A673 (cell line): ENCODE results near the gene TMEM63A. TPM values are rescaled to one million over a fixed set of nuclear protein-coding genes. Genes with fewer than 3 reads are reported as not detected.

Source experiments
- BruUV-seq: library from RNA; stranded (reverse); fragments of 400-500 nt; replicated peaks from 2 replicates; lab custom pipeline; 2021; lab: Mats Ljungman, UMichigan
- CTCF ChIA-PET: fragments of 300-600 bp; sonication (Branson Sonifier 250); formaldehyde crosslinking; loops from one replicate; lab custom pipeline; 2022; ENCODE audit warnings: antibody characterized with exemption; lab: Charles Lee
- POLR2A ChIA-PET: fragments of 300-600 bp; sonication (Branson Sonifier 250); formaldehyde crosslinking; loops from one replicate; lab custom pipeline; 2022; ENCODE audit warnings: antibody characterized with exemption; ENCODE audit not compliant: low non-redundant PET; lab: Charles Lee
- DNase-seq: peaks from one replicate; pipeline ENCODE4 v3.0.0-alpha.2; 2015; ENCODE audit warnings: low spot score
- H3K27ac ChIP-seq: fragments of 200-600 bp; sonication (generic); 2 replicates; pipeline ENCODE4 v1.5.1; 2016; ENCODE audit warnings: mixed run types, low read depth, mild to moderate bottlenecking, mixed read lengths, antibody characterized with exemption, low read length; ENCODE audit not compliant: poor library complexity, severe bottlenecking
- H3K27me3 ChIP-seq: fragments of 200-600 bp; sonication (generic); replicated peaks from 2 replicates; pipeline ENCODE4 v1.6.1; 2017; ENCODE audit warnings: mixed run types, low read depth, mild to moderate bottlenecking, mixed read lengths, antibody characterized with exemption, low read length; ENCODE audit not compliant: insufficient read depth, poor library complexity
- H3K36me3 ChIP-seq: fragments of 200-600 bp; sonication (generic); 2 replicates; pipeline ENCODE4 v1.6.1; 2016; ENCODE audit warnings: mixed run types, mild to moderate bottlenecking, mixed read lengths, antibody characterized with exemption, low read length; ENCODE audit not compliant: insufficient read depth, poor library complexity, severe bottlenecking
- H3K4me1 ChIP-seq: fragments of 200-600 bp; sonication (generic); 2 replicates; pipeline ENCODE4 v1.6.1; 2017; ENCODE audit warnings: mixed run types, mild to moderate bottlenecking, mixed read lengths, antibody characterized with exemption, low read length; ENCODE audit not compliant: insufficient read depth, poor library complexity, severe bottlenecking
- H3K4me3 ChIP-seq: fragments of 200-600 bp; sonication (generic); 2 replicates; pipeline ENCODE4 v1.5.1; 2016; ENCODE audit warnings: low read depth, mixed run types, mild to moderate bottlenecking, mixed read lengths, low read length; ENCODE audit not compliant: poor library complexity, severe bottlenecking
- H3K9me3 ChIP-seq: fragments of 200-600 bp; sonication (generic); 2 replicates; pipeline ENCODE4 v1.6.1; 2016; ENCODE audit warnings: mixed run types, low read depth, mild to moderate bottlenecking, mixed read lengths, antibody characterized with exemption, low read length; ENCODE audit not compliant: poor library complexity, severe bottlenecking
- EZH2 ChIP-seq: fragments of 200-600 bp; sonication (generic); IDR thresholded peaks from 2 replicates; pipeline ENCODE4 v1.6.1; 2017; ENCODE audit warnings: borderline replicate concordance, low read depth, mild to moderate bottlenecking, mixed read lengths, antibody characterized with exemption, low read length; ENCODE audit not compliant: poor library complexity, severe bottlenecking
- intact Hi-C: fragments of 100-400 bp; cut with micrococcal nuclease; formaldehyde crosslinking; loops from one replicate; pipeline ENCODE4 v1.10.0; 2022; ENCODE audit not compliant: unreplicated experiment
- total RNA-seq: library from RNA; stranded (reverse); gene quantifications from 2 replicates; pipeline ENCODE4 v1.2.3, GENCODE V29; 2021
- TF ChIP-seq, protein P1 (sequence below): fragments of 300-800, 200-600 bp; sonication (generic); conservative IDR thresholded peaks from 2 replicates; pipeline ENCODE4 v1.5.1; 2017; ENCODE audit warnings: low read depth, mild to moderate bottlenecking, antibody characterized with exemption, low read length, moderate library complexity, mixed read lengths

TMEM63A gene
- total RNA-seq, 1 experiment from 2014 or later, result 25.3 TPM

GRCh38 chr1:225891229-225891972 lies 9.2 kb upstream of the TMEM63A start:
- H3K4me3 ChIP-seq, result no peak overlapping the region
- POLR2A ChIA-PET, result no interaction called here
- no peaks in the 10 kb centered on the region for H3K4me1 ChIP-seq
- no peaks in the 10 kb centered on the region for H3K36me3 ChIP-seq
- H3K27me3 ChIP-seq, result no peaks in the 10 kb centered on the region
- BruUV-seq, result no TSS peak
- intact Hi-C loops, result no loop called here
- CTCF ChIA-PET, result no interaction called here
- DNase-seq, result no peak
- H3K9me3 ChIP-seq, result no peaks in the 10 kb centered on the region
- no peak overlapping the region for H3K27ac ChIP-seq
- TF ChIP-seq EZH2, result no peak
- TF ChIP-seq, protein P1, sequence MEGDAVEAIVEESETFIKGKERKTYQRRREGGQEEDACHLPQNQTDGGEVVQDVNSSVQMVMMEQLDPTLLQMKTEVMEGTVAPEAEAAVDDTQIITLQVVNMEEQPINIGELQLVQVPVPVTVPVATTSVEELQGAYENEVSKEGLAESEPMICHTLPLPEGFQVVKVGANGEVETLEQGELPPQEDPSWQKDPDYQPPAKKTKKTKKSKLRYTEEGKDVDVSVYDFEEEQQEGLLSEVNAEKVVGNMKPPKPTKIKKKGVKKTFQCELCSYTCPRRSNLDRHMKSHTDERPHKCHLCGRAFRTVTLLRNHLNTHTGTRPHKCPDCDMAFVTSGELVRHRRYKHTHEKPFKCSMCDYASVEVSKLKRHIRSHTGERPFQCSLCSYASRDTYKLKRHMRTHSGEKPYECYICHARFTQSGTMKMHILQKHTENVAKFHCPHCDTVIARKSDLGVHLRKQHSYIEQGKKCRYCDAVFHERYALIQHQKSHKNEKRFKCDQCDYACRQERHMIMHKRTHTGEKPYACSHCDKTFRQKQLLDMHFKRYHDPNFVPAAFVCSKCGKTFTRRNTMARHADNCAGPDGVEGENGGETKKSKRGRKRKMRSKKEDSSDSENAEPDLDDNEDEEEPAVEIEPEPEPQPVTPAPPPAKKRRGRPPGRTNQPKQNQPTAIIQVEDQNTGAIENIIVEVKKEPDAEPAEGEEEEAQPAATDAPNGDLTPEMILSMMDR, result no peak

- DNase-seq, result no peak
- Histone ChIP-seq H3K36me3 (no peaks in the 10 kb centered on the region), H3K27ac (no peak overlapping the region), H3K9me3 (no peaks in the 10 kb centered on the region), H3K4me3 (no peak overlapping the region), H3K27me3 (no peaks in the 10 kb centered on the region), H3K4me1 (no peaks in the 10 kb centered on the region)
- no TSS peak for BruUV-seq
- intact Hi-C loops, result no loop called here
- no peak for TF ChIP-seq EZH2
- TF ChIP-seq, protein P1, result no peak
- POLR2A ChIA-PET, result no interaction called here
- CTCF ChIA-PET, result no interaction called here
Measured at GRCh38 chr1:225890346-225891228, 8.4 kb upstream of the TMEM63A start.

DNA sequence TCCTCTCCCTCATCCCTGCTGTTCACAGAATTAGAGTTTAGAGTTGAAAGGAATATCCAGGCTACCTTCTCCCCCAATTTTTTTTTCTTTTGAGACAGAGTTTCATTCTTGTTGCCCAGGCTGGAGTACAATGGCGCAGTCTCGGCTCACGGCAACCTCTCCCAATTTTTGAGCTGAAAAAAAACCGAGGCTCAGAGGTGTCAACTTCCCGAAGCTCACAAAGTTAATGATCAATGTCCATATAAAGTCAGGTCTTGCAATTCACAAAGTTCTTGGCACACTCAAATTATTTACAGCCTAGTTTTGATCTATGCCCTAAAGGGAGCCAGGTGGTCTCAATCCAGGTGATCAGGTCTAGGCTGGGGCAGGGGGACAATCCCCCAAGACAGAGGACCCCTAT lies 7.6 kb upstream of the TMEM63A start:
- CTCF ChIA-PET, result no interaction called here
- Histone ChIP-seq H3K36me3 (no peaks in the 10 kb centered on the region), H3K4me1 (no peaks in the 10 kb centered on the region), H3K4me3 (no peak overlapping the region), H3K27me3 (no peaks in the 10 kb centered on the region), H3K9me3 (no peaks in the 10 kb centered on the region), H3K27ac (no peak overlapping the region)
- no peak for TF ChIP-seq EZH2
- TF ChIP-seq, protein P1, result no peak
- no peak for DNase-seq
- POLR2A ChIA-PET, result no interaction called here
- BruUV-seq, result no TSS peak
- intact Hi-C loops, result no loop called here
